ENCODE results near the gene CFAP20DC. TPM values are rescaled to one million over a fixed set of nuclear protein-coding genes. Genes with fewer than 3 reads are reported as not detected.

The CFAP20DC gene
- total and polyA plus RNA-seq, 2 of the 13 experiments (the other 11 are each of a cell fraction or from before 2014, with no cell fraction given) = not detected

DNA sequence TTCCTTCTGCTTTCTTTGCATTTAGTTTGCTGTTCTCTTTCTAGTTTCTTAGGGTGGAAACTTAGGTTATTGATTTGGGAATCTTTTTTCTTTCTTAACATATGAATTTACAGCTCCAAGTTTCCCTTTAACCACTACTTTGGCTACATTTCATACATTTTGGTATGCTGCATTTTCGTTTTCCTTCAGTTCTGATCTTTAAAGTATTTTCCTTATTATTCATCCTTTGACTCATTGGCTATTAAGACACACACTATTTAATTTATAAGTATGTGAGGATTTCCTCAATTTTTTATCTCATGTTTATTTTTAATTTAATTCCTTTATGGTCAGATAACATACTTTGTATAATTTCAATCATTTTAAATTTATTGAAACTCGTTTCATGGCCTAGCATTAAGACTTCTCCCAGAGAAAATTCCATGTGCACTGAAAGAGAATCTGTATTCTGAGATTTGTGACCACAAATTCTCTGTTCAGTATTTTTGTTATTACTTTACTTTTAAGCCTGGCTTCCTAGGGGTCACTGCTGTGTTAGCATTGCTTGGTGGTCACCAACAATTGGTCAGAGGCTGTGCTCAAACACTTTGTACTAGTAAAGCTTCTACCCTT lies 87.7 kb downstream of the CFAP20DC start:
- WGBS (ENCODE audit: low lambda C conversion rate) = 1% methylated on average over 2 of the region's 2 CpGs
- no peak for TF ChIP-seq CBFB (CRISPR knock-in tag; IDR thresholded peaks at IDR 0.05)
- POLR2A ChIA-PET = no interaction called here
- H3K79me2 ChIP-seq (ENCODE audit: insufficient read depth, low read length) = no peaks in the 10 kb centered on the region
- CTCF ChIA-PET (ENCODE audit: low intra/inter-chr PET ratio, low total read pairs) = no interaction called here
- no peak overlapping the region for H2AFZ ChIP-seq (ENCODE audit: low read length)
- FAIRE-seq (no peak), DNase-seq (ENCODE audit: low spot score) (no peak), ATAC-seq (no peak)
- no peaks in the 10 kb centered on the region for H3K9me3 ChIP-seq (ENCODE audit: low read length)
- H4K20me1 ChIP-seq (ENCODE audit: insufficient read depth, low read length) = no peaks in the 10 kb centered on the region
- intact Hi-C loops (cut with micrococcal nuclease; ENCODE audit: unreplicated experiment) = no loop called here
- H3K27ac ChIP-seq (ENCODE audit: extremely low read length, insufficient read depth, low read length) = no peak overlapping the region
- no peaks in the 10 kb centered on the region for H3K4me1 ChIP-seq (ENCODE audit: insufficient read depth, low read length)
- H3K4me3 ChIP-seq (replicated peaks in 1 of 3; ENCODE audit: insufficient read depth in 1 of 3, low read depth in 2 of 3, low read length in 3 of 3) = no peak overlapping the region
- H3K27me3 ChIP-seq (ENCODE audit: control insufficient read depth in 1 of 2, insufficient read depth in 2 of 2, low read length in 2 of 2) = no peaks in the 10 kb centered on the region
- no peak overlapping the region for H3K4me2 ChIP-seq (ENCODE audit: low read depth, low read length)
- no peaks in the 10 kb centered on the region for H3K36me3 ChIP-seq (replicated peaks in 1 of 2; ENCODE audit: control insufficient read depth in 1 of 2, insufficient read depth in 2 of 2, low read length in 2 of 2)
- in situ Hi-C loops (cut with HindIII; ENCODE audit: extremely low pct_ligation_motif_present, low pct_unique_long_range_greater_than_20kb) = no loop called here
- H3K9ac ChIP-seq (ENCODE audit: insufficient read depth, low read depth, low read length) = no peak overlapping the region
- BruUV-seq (replicated peaks) = no TSS peak

DNA sequence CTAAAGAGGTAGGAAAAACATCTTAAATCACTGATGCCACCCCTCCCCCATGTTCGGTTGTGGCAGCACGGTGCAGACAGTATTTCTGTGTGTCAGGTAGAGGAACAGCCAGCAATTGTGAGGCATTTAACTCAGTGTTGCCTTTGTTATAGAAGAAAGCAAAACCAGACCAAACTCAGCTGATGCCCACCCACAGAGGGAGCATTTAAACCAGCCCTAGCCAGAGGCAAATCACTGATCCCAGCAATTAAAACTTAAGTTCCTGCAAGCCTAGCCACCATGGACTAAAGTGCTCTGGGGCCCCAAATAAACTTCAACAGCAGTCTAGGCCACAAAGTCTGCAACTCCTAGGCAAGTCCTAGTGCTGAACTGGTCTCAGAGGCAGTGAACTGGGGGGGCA lies 94.5 kb downstream of the CFAP20DC start:
- H3K9ac ChIP-seq (ENCODE audit: insufficient read depth, low read depth, low read length) = no peak overlapping the region
- BruUV-seq (replicated peaks) = no TSS peak
- TF ChIP-seq, protein P1, sequence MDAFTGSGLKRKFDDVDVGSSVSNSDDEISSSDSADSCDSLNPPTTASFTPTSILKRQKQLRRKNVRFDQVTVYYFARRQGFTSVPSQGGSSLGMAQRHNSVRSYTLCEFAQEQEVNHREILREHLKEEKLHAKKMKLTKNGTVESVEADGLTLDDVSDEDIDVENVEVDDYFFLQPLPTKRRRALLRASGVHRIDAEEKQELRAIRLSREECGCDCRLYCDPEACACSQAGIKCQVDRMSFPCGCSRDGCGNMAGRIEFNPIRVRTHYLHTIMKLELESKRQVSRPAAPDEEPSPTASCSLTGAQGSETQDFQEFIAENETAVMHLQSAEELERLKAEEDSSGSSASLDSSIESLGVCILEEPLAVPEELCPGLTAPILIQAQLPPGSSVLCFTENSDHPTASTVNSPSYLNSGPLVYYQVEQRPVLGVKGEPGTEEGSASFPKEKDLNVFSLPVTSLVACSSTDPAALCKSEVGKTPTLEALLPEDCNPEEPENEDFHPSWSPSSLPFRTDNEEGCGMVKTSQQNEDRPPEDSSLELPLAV (CRISPR knock-in tag; conservative IDR thresholded peaks at IDR 0.05; ENCODE audit: low read depth) = no peak
- TF ChIP-seq ATF7 (IDR thresholded peaks at IDR 0.05) (no peak), ATF7 (CRISPR knock-in tag; IDR thresholded peaks at IDR 0.05) (no peak), SATB2 (CRISPR knock-in tag; IDR thresholded peaks at IDR 0.05) (no peak), ZNF556 (CRISPR knock-in tag; IDR thresholded peaks at IDR 0.05; ENCODE audit: borderline replicate concordance) (no peak), ZNF367 (CRISPR knock-in tag; IDR thresholded peaks at IDR 0.05; ENCODE audit: borderline replicate concordance) (no peak), KLF11 (CRISPR knock-in tag; IDR thresholded peaks at IDR 0.05) (no peak), ZNF552 (CRISPR knock-in tag; IDR thresholded peaks at IDR 0.05; ENCODE audit: borderline replicate concordance) (no peak), ZFX (CRISPR knock-in tag; IDR thresholded peaks at IDR 0.05; ENCODE audit: low read depth) (no peak), BRCA1 (CRISPR knock-in tag; IDR thresholded peaks at IDR 0.05) (no peak), ZNF660 (CRISPR knock-in tag; IDR thresholded peaks at IDR 0.05; ENCODE audit: borderline replicate concordance, low read depth) (no peak)
- TF ChIP-seq, protein P2, sequence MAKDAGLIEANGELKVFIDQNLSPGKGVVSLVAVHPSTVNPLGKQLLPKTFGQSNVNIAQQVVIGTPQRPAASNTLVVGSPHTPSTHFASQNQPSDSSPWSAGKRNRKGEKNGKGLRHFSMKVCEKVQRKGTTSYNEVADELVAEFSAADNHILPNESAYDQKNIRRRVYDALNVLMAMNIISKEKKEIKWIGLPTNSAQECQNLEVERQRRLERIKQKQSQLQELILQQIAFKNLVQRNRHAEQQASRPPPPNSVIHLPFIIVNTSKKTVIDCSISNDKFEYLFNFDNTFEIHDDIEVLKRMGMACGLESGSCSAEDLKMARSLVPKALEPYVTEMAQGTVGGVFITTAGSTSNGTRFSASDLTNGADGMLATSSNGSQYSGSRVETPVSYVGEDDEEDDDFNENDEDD (CRISPR knock-in tag; IDR thresholded peaks at IDR 0.05; ENCODE audit: borderline replicate concordance) = no peak
- TF ChIP-seq, protein P3, sequence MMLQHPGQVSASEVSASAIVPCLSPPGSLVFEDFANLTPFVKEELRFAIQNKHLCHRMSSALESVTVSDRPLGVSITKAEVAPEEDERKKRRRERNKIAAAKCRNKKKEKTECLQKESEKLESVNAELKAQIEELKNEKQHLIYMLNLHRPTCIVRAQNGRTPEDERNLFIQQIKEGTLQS (CRISPR knock-in tag; IDR thresholded peaks at IDR 0.05) = no peak
- TF ChIP-seq, protein P4, sequence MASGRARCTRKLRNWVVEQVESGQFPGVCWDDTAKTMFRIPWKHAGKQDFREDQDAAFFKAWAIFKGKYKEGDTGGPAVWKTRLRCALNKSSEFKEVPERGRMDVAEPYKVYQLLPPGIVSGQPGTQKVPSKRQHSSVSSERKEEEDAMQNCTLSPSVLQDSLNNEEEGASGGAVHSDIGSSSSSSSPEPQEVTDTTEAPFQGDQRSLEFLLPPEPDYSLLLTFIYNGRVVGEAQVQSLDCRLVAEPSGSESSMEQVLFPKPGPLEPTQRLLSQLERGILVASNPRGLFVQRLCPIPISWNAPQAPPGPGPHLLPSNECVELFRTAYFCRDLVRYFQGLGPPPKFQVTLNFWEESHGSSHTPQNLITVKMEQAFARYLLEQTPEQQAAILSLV (CRISPR knock-in tag; IDR thresholded peaks at IDR 0.05; ENCODE audit: borderline replicate concordance) = no peak

More for the DNA sequence above, 94.5 kb downstream of the CFAP20DC start:
- Histone ChIP-seq H3K4me2 (ENCODE audit: low read depth, low read length) (no peak overlapping the region), H3K36me3 (replicated peaks in 1 of 2; ENCODE audit: control insufficient read depth in 1 of 2, insufficient read depth in 2 of 2, low read length in 2 of 2) (no peaks in the 10 kb centered on the region), H3K27me3 (ENCODE audit: control insufficient read depth in 1 of 2, insufficient read depth in 2 of 2, low read length in 2 of 2) (no peaks in the 10 kb centered on the region), H3K27ac (ENCODE audit: extremely low read length, insufficient read depth, low read length) (no peak overlapping the region), H3K4me1 (ENCODE audit: insufficient read depth, low read length) (no peaks in the 10 kb centered on the region), H3K9me3 (ENCODE audit: low read length) (no peaks in the 10 kb centered on the region), H4K20me1 (ENCODE audit: insufficient read depth, low read length) (no peaks in the 10 kb centered on the region), H3K79me2 (ENCODE audit: insufficient read depth, low read length) (no peaks in the 10 kb centered on the region), H3K4me3 (replicated peaks in 1 of 3; ENCODE audit: insufficient read depth in 1 of 3, low read depth in 2 of 3, low read length in 3 of 3) (no peak overlapping the region), H2AFZ (ENCODE audit: low read length) (no peak overlapping the region)
- intact Hi-C loops (cut with micrococcal nuclease; ENCODE audit: unreplicated experiment) = no loop called here
- in situ Hi-C loops (cut with HindIII; ENCODE audit: extremely low pct_ligation_motif_present, low pct_unique_long_range_greater_than_20kb) = no loop called here
- ChIA-PET CTCF (ENCODE audit: low intra/inter-chr PET ratio, low total read pairs) (no interaction called here), POLR2A (no interaction called here)
- ATAC-seq (no peak), FAIRE-seq (no peak), DNase-seq (ENCODE audit: low spot score) (no peak)
- whole genome bisulfite sequencing (ENCODE audit: low lambda C conversion rate) = 43% methylated on average over 2 of the region's 2 CpGs

Data from HepG2 (cell line).